Cardiac muscle cell (in vitro differentiated cells and primary cell): ENCODE results near the gene LPAR5. TPM values are rescaled to one million over a fixed set of nuclear protein-coding genes. Genes with fewer than 3 reads are reported as not detected.

ENCODE experiments used
- DNase-seq, 2 donors: peaks; one replicate each; pipeline versions ENCODE4 v3.0.0 to v3.0.0-alpha.2; 2010 to 2017; ENCODE audit warnings: low read depth in 1 of 2, low spot score in 1 of 2
- H3K27ac ChIP-seq: fragments of 200-600 bp; sonication (generic); 2 replicates; pipeline ENCODE4 v1.5.1; 2016
- H3K27me3 ChIP-seq: fragments of 200-600 bp; sonication (generic); 2 replicates; pipeline ENCODE4 v1.6.0; 2016; ENCODE audit warnings: control low read depth
- H3K36me3 ChIP-seq: fragments of 200-600 bp; sonication (generic); 2 replicates; pipeline ENCODE4 v1.5.1; 2016; ENCODE audit warnings: control low read depth
- H3K4me1 ChIP-seq: fragments of 200-600 bp; sonication (generic); 2 replicates; pipeline ENCODE4 v1.8.1; 2017; ENCODE audit warnings: low read depth, mild to moderate bottlenecking, mixed run types
- H3K4me3 ChIP-seq: fragments of 200-600 bp; sonication (generic); 2 replicates; pipeline ENCODE4 v1.5.1; 2016; ENCODE audit warnings: mild to moderate bottlenecking
- H3K9me3 ChIP-seq: fragments of 200-600 bp; sonication (generic); 2 replicates; pipeline ENCODE4 v1.5.1; 2017; ENCODE audit warnings: low read depth, mild to moderate bottlenecking, control low read depth
- CTCF ChIP-seq: IDR thresholded peaks from 2 replicates; pipeline ENCODE4 v1.5.1; 2012; ENCODE audit warnings: low read depth, mild to moderate bottlenecking, low read length
- polyA plus RNA-seq: library from polyadenylated mRNA; unstranded; fragments of >200 nt; fragmentation: Nextera tagmentation; extraction: Ambion mirVana; gene quantifications from 2 replicates; pipeline ENCODE4 v1.2.1, GENCODE V29; 2016
- total RNA-seq: library from RNA; depleted of rRNA; stranded (reverse); fragments of >200 nt; gene quantifications from 2 replicates; pipeline ENCODE4 v1.2.3, GENCODE V29; 2016

The LPAR5 gene
- total and polyA plus RNA-seq, 2 experiments from 2014 or later: 0.71 to 0.78 TPM

- no peak overlapping the region for H3K27ac ChIP-seq
- TF ChIP-seq CTCF: no peak
- no peaks in the 10 kb centered on the region for H3K36me3 ChIP-seq
- no peaks in the 10 kb centered on the region for H3K9me3 ChIP-seq
- H3K27me3 ChIP-seq: no peaks in the 10 kb centered on the region
- H3K4me3 ChIP-seq: no peak overlapping the region
- H3K4me1 ChIP-seq: no peaks in the 10 kb centered on the region
- DNase-seq: no peak
Measured at GRCh38 chr12:6639151-6639801, 3.5 kb upstream of the LPAR5 start.

GRCh38 chr12:6638305-6638704, 2.5 kb upstream of the LPAR5 start:
- no peak for DNase-seq
- no peak overlapping the region for H3K27ac ChIP-seq

GRCh38 chr12:6635375-6635855, 344 bp downstream of the LPAR5 start:
- DNase-seq: no peak
- TF ChIP-seq CTCF: no peak
- Histone ChIP-seq H3K27me3 (no peaks in the 10 kb centered on the region), H3K4me1 (no peaks in the 10 kb centered on the region), H3K27ac (no peak overlapping the region), H3K9me3 (no peaks in the 10 kb centered on the region), H3K36me3 (no peaks in the 10 kb centered on the region), H3K4me3 (no peak overlapping the region)

More at GRCh38 chr12:6638305-6638704, 2.5 kb upstream of the LPAR5 start:
- no peaks in the 10 kb centered on the region for H3K27me3 ChIP-seq
- H3K4me1 ChIP-seq: no peaks in the 10 kb centered on the region
- no peaks in the 10 kb centered on the region for H3K9me3 ChIP-seq
- no peak for TF ChIP-seq CTCF
- no peaks in the 10 kb centered on the region for H3K36me3 ChIP-seq
- no peak overlapping the region for H3K4me3 ChIP-seq

- Histone ChIP-seq H3K27ac (no peak overlapping the region), H3K4me1 (no peaks in the 10 kb centered on the region), H3K36me3 (no peaks in the 10 kb centered on the region), H3K4me3 (no peak overlapping the region), H3K9me3 (no peaks in the 10 kb centered on the region), H3K27me3 (no peaks in the 10 kb centered on the region)
- no peak for DNase-seq
- no peak for TF ChIP-seq CTCF
Measured at GRCh38 chr12:6632026-6632983, 3.5 kb downstream of the LPAR5 start.

- Histone ChIP-seq H3K4me1 (no peaks in the 10 kb centered on the region), H3K27ac (no peak overlapping the region), H3K27me3 (no peaks in the 10 kb centered on the region), H3K4me3 (no peak overlapping the region), H3K36me3 (no peaks in the 10 kb centered on the region), H3K9me3 (no peaks in the 10 kb centered on the region)
- no peak for DNase-seq
- TF ChIP-seq CTCF: no peak
Measured at GRCh38 chr12:6631549-6631961, 4.2 kb downstream of the LPAR5 start.
